ENCODE results near the gene SAC3D1.

SAC3D1 gene

DNA sequence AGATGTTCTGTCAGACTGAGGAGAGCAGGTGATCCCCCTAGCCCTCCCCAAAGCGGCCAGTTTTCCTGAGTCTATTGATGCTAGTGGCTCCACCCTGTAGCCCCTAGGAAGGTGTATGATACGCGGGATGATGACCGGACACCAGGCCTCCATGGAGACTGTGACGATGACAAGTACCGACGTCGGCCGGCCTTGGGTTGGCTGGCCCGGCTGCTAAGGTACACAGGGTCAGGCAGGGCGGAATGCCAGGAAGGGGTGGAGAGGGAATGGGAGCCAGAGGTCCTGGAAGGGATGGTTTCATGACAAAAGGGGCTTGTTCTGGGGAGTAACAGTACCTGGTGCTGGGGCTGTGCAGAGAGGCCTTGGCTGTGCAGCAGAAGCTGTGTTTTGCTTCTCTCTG lies 46.2 kb downstream of the SAC3D1 start:
- DNase-seq (ENCODE audit: low read depth in 1 of 2, low spot score in 1 of 2): no peak

DNA sequence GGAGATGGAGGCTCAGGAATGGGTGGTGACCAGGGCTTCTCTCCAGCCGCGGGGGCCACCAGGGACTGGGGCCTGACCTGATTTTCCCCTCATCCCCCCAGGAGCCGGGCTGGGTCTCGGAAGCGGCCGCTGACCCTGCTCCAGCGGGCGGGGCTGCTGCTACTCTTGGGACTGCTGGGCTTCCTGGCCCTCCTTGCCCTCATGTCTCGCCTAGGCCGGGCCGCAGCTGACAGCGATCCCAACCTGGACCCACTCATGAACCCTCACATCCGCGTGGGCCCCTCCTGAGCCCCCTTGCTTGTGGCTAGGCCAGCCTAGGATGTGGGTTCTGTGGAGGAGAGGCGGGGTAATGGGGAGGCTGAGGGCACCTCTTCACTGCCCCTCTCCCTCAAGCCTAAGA lies 46.8 kb downstream of the SAC3D1 start:
- DNase-seq (ENCODE audit: low read depth in 1 of 2, low spot score in 1 of 2): no peak

DNA sequence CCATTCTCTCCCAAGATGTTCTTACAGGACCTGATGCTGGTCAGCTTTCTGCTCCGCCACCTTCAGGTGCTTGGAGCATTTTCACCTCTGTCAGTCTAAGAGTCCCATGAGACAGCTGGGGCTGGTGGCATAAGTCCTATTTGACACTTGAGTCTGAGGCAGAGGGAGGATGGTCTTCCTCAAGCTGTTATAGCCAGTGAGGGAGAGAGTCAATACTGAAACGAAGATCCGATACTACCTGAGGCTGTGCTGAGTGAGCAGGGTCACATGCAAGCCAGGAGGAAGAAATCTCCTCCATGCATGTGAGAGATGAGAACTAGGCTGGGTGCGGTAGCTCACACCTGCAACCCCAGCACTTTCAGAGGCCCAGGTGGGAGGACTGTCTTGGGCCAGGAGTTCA lies 48.6 kb downstream of the SAC3D1 start:
- DNase-seq (ENCODE audit: low read depth in 1 of 2, low spot score in 1 of 2): no peak

DNA sequence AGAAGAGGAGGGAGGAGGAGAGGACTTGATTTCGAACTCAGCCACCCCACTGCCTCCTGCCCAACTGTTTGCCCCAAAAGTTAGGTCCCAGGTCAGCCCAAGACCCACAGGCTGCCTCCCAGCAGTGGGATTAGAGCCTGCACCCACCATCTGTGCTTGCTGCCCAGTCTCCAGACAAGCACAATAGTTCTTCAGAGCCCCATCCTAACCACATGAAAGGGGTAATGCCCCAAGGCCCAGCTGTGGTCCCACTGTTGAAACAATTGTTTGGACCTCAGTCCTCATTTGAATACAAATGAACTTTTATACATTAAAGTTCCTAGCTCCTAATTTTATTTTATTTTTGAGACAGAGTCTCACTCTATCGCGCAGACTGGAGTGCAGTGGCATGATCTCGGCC lies 49.6 kb downstream of the SAC3D1 start:
- no peak for DNase-seq (ENCODE audit: low read depth in 1 of 2, low spot score in 1 of 2)

Data from activated T-helper 1 cell treated with anti-CD3 and anti-CD28 coated beads, Interleukin-2, amount 50 U/mL, for 16 hours (primary cell).